GM12878 (cell line): Measurements from ENCODE around the gene PLCB4. TPM values are rescaled to one million over a fixed set of nuclear protein-coding genes. Genes with fewer than 3 reads are reported as not detected.

Experiments used
- ATAC-seq: fragments of 200-7000 bp; cut with Tn5 transposase; 3 replicates; pipeline ENCODE4 v1.9.1; 2020; ENCODE audit warnings: mild to moderate bottlenecking, moderate library complexity
- BruUV-seq: library from RNA; stranded (reverse); fragments of 400-500 nt; replicated peaks from 2 replicates; lab custom pipeline; 2021; lab: Mats Ljungman, UMichigan
- CTCF ChIA-PET: fragments of 300-600 bp; sonication (Branson Sonifier 250); formaldehyde crosslinking; extraction: SDS; loops from one replicate; lab custom pipeline; 2021; ENCODE audit warnings: inconsistent platforms; lab: Yijun Ruan, JAX
- POLR2A ChIA-PET: fragments of 350-600 bp; formaldehyde crosslinking; extraction: SDS; loops from one replicate; lab custom pipeline; 2021; ENCODE audit warnings: inconsistent platforms; lab: Charles Lee
- RAD21 ChIA-PET: fragments of 300-600 bp; sonication (Branson Sonifier 250); formaldehyde crosslinking; loops from one replicate; lab custom pipeline; 2023; ENCODE audit warnings: antibody characterized with exemption; ENCODE audit not compliant: unreplicated experiment; lab: Charles Lee
- SMC1A ChIA-PET: fragments of 300-600 bp; sonication (Branson Sonifier 250); formaldehyde crosslinking; loops from one replicate; lab custom pipeline; 2023; ENCODE audit not compliant: unreplicated experiment, uncharacterized antibody; lab: Charles Lee
- DNase-seq: peaks from one replicate; pipeline ENCODE4 v3.0.0-alpha.2; 2011; ENCODE audit warnings: low read depth, low spot score
- FAIRE-seq: peaks from 3 replicates; lab custom pipeline; 2011; peaks lifted over from hg19 to GRCh38; lab: Jason Lieb, UNC
- H2AFZ ChIP-seq: 2 replicates; pipeline ENCODE4 v1.6.0; 2011; ENCODE audit warnings: low read depth, low read length, control low read depth; ENCODE audit not compliant: control insufficient read depth
- H3K27ac ChIP-seq: 2 replicates; pipeline ENCODE4 v1.5.1; 2011; ENCODE audit warnings: control low read depth; ENCODE audit not compliant: control insufficient read depth, insufficient read depth
- H3K27me3 ChIP-seq, 2 experiments: replicated peaks in 1 of 2; 2 replicates each; pipeline versions ENCODE4 v1.6.0 to v1.6.1; 2011; ENCODE audit warnings: low read length in 1 of 2; ENCODE audit not compliant: control insufficient read depth in 2 of 2, insufficient read depth in 2 of 2
- H3K36me3 ChIP-seq, 2 experiments: 2 replicates each; pipeline ENCODE4 v1.5.1; 2011; ENCODE audit warnings: low read length in 1 of 2; ENCODE audit not compliant: control insufficient read depth in 2 of 2, insufficient read depth in 2 of 2
- H3K4me1 ChIP-seq: 2 replicates; pipeline ENCODE4 v1.6.1; 2011; ENCODE audit warnings: mild to moderate bottlenecking, low read length, moderate library complexity, mixed read lengths; ENCODE audit not compliant: control insufficient read depth, insufficient read depth
- H3K4me2 ChIP-seq: 2 replicates; pipeline ENCODE4 v1.6.0; 2011; ENCODE audit warnings: control low read depth; ENCODE audit not compliant: control insufficient read depth, insufficient read depth
- H3K4me3 ChIP-seq: fragments of 200-600 bp; sonication (generic); 2 replicates; pipeline ENCODE4 v1.5.1; 2016
- H3K79me2 ChIP-seq: 2 replicates; pipeline ENCODE4 v1.6.0; 2011; ENCODE audit warnings: low read length; ENCODE audit not compliant: control insufficient read depth, insufficient read depth
- H3K9ac ChIP-seq: 2 replicates; pipeline ENCODE4 v1.8.0; 2011; ENCODE audit warnings: low read length, control low read depth, mixed read lengths; ENCODE audit not compliant: control insufficient read depth, insufficient read depth
- H3K9me3 ChIP-seq: replicated peaks from 3 replicates; pipeline ENCODE4 v1.5.1; 2011; ENCODE audit warnings: mild to moderate bottlenecking, low read length; ENCODE audit not compliant: control insufficient read depth, insufficient read depth
- H4K20me1 ChIP-seq: 2 replicates; pipeline ENCODE4 v1.6.0; 2011; ENCODE audit not compliant: control insufficient read depth, insufficient read depth
- ASH2L ChIP-seq: fragments of 300-600, 200-600 bp; sonication (generic); IDR thresholded peaks from 2 replicates; pipeline ENCODE4 v1.6.1; 2017; ENCODE audit warnings: low read depth, mild to moderate bottlenecking, borderline replicate concordance
- EGR1 ChIP-seq, 2 experiments: IDR thresholded peaks; 1 replicate in 1 of 2; 2 replicates in 1 of 2; pipeline ENCODE4 v1.6.1; 2011 to 2012; ENCODE audit warnings: low read depth in 2 of 2, low read length in 2 of 2, borderline replicate concordance in 1 of 2, mild to moderate bottlenecking in 1 of 2, moderate library complexity in 1 of 2
- NFYB ChIP-seq: IDR thresholded peaks from 2 replicates; pipeline ENCODE4 v1.6.1; 2011; ENCODE audit warnings: low read depth, mild to moderate bottlenecking, low read length, improper control_type of control experiment, moderate library complexity; ENCODE audit not compliant: insufficient read depth
- POLR2AphosphoS2 ChIP-seq: IDR thresholded peaks from 2 replicates; pipeline ENCODE4 v1.6.1; 2011; ENCODE audit warnings: low read depth, mild to moderate bottlenecking, low read length, improper control_type of control experiment, moderate library complexity
- RBBP5 ChIP-seq: fragments of 200-600 bp; sonication (generic); conservative IDR thresholded peaks from 2 replicates; pipeline ENCODE4 v1.6.1; 2016
- WGBS: methylation state at CpG from one replicate; pipeline ENCODE4 v1.1.6; 2016; ENCODE audit warnings: low lambda C conversion rate; ENCODE audit not compliant: insufficient replicate concordance, insufficient coverage; ENCODE audit errors: missing lambda C conversion rate; 5-methylcytosine and 5-hydroxymethylcytosine counted together
- in situ Hi-C: fragments of 300-500 bp; cut with MboI; formaldehyde crosslinking; loops from 9 replicates; pipeline ENCODE4 v1.14.3; 2018; ENCODE audit warnings: mixed read lengths
- intact Hi-C: fragments of 100-400 bp; cut with micrococcal nuclease; formaldehyde crosslinking; loops from one replicate; pipeline ENCODE4 v1.14.2; 2022; ENCODE audit not compliant: unreplicated experiment
- polyA plus RNA-seq, 11 experiments: library from polyadenylated mRNA; depleted of rRNA in 4 of 11; unstranded in 6 of 11; stranded (reverse) in 5 of 11; fragments of >200 nt; fragmentation: Nextera tagmentation in 4 of 11; fragmentation: Illumina TruSeq in 1 of 11; extraction: Ambion mirVana in 4 of 11; extraction: Trizol in 1 of 11; gene quantifications; 1 replicate in 1 of 11; 2 replicates in 10 of 11; pipeline versions ENCODE4 v1.2.1 to v1.2.3, GENCODE V29; 2011 to 2016; ENCODE audit warnings: inconsistent platforms in 2 of 11, missing spikeins in 2 of 11, low read depth in 1 of 11
- total RNA-seq, 4 experiments: library from RNA; depleted of rRNA in 3 of 4; stranded (reverse); fragments of >200 nt in 3 of 4; fragmentation: Illumina TruSeq in 1 of 4; extraction: Trizol in 1 of 4; gene quantifications; 2 replicates each; pipeline versions ENCODE4 v1.2.1 to v1.2.3, GENCODE V29; 2013 to 2021
- TF ChIP-seq, protein P1 (sequence below): IDR thresholded peaks from 2 replicates; pipeline ENCODE4 v1.6.1; 2011; ENCODE audit warnings: low read depth, low read length, improper control_type of control experiment, borderline replicate concordance

Gene PLCB4
- total and polyA plus RNA-seq, 10 of the 15 experiments (the other 5 are each of a cell fraction or from before 2014, with no cell fraction given), result not detected

DNA sequence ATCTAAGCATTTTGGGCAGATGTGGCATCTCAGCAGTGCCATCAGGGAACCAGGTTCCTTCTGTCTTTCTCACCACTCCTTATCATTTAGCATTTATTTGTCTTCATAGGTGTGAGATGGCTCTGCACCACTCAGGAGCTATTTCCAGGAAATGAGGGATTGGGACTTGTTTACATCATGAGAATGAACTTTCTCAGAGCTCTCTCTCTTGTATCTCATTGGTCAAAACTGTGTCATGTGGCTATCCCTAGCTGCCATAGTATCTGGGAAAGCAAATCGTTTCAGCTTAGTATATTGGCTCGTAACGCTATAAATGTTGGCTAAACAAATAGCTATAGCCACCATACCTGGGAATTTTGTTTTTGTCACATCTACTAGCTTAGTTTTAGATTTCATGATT is 23.8 kb downstream of the PLCB4 start:
- DNase-seq, result no peak
- ChIA-PET RAD21 (no interaction called here), CTCF (interaction anchor here (1.0 kb wide), 1 partner anchor 315 kb away, joined by 3 read pairs; no protein-coding TSS in a partner anchor), POLR2A (no interaction called here), SMC1A (interaction anchor here (1.3 kb wide), 1 partner anchor 10 kb away, joined by 5 read pairs; no protein-coding TSS in a partner anchor)
- Histone ChIP-seq H3K36me3 (no peaks in the 10 kb centered on the region), H3K4me1 (no peaks in the 10 kb centered on the region), H3K79me2 (no peaks in the 10 kb centered on the region), H4K20me1 (no peaks in the 10 kb centered on the region), H3K27me3 (no peaks in the 10 kb centered on the region), H3K4me2 (no peak overlapping the region), H2AFZ (no peak overlapping the region), H3K9ac (no peak overlapping the region), H3K27ac (no peak overlapping the region), H3K4me3 (no peak overlapping the region), H3K9me3 (no peaks in the 10 kb centered on the region)
- WGBS, result 64% methylated on average over 3 of the region's 3 CpGs
- intact Hi-C loops, result no loop called here
- BruUV-seq, result no TSS peak
- in situ Hi-C loops, result no loop called here
- no peak for ATAC-seq
- no peak for FAIRE-seq
- TF ChIP-seq EGR1 (IDR thresholded peaks at IDR 0.05; ENCODE audit: borderline replicate concordance in 1 of 2, low read depth in 2 of 2, low read length in 2 of 2) (no peak), RBBP5 (no peak), NFYB (0 out of 2 replicates have a peak, but pooled peaks have one; percentile 13)

DNA sequence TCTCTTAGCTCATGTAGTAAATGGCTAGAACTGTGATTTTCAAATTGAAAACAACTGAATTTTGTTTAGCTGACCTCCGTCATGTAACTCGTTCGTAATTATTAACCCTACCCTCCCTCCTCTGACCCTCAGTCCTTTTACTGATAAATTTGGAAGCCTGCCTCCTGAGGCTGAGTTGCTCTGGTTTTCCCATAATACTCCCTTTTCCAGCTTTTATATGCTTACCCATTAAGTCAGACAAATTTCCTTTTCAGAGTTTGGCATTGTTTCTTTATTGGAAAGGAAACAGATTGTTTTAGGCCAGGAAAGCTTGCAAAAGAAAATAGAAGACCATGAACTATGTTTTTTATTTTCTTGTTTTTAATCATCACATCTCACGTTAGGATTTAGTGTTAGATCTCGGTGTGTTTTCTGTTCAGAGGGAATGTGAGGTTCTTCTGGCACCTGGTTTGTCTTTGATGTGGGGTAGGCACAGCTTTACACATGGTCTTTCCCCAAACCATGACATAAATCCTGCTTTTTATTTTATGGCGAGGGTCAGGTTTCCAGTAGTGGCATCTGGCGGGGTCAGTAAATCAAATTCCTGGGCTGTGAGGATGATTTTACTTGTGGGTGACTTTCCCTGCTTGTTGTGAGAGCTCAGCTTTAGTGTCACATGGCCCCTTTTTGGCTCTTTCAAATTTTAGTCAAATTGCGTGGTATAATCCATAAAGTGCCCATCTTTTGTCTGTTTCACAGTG is 24.5 kb downstream of the PLCB4 start:
- ChIA-PET RAD21 (no interaction called here), SMC1A (interaction anchor here (0.6 to 1.3 kb wide), 3 partner anchors 8 to 179 kb away, joined by 3 to 5 read pairs (median 3); no protein-coding TSS in a partner anchor), CTCF (interaction anchor here (1.0 kb wide), 1 partner anchor 314 kb away, joined by 3 read pairs; no protein-coding TSS in a partner anchor), POLR2A (no interaction called here)
- H3K79me2 ChIP-seq, result no peaks in the 10 kb centered on the region
- no peaks in the 10 kb centered on the region for H4K20me1 ChIP-seq
- no peak for FAIRE-seq
- H3K4me1 ChIP-seq, result no peaks in the 10 kb centered on the region
- intact Hi-C loops, result no loop called here
- H2AFZ ChIP-seq, result no peak overlapping the region
- no peaks in the 10 kb centered on the region for H3K9me3 ChIP-seq
- H3K36me3 ChIP-seq, result no peaks in the 10 kb centered on the region
- no peak overlapping the region for H3K27ac ChIP-seq
- DNase-seq, result no peak
- no peak for ATAC-seq
- H3K9ac ChIP-seq, result no peak overlapping the region
- TF ChIP-seq ASH2L, result no peak
- TF ChIP-seq, protein P1, sequence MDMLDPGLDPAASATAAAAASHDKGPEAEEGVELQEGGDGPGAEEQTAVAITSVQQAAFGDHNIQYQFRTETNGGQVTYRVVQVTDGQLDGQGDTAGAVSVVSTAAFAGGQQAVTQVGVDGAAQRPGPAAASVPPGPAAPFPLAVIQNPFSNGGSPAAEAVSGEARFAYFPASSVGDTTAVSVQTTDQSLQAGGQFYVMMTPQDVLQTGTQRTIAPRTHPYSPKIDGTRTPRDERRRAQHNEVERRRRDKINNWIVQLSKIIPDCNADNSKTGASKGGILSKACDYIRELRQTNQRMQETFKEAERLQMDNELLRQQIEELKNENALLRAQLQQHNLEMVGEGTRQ, result no peak
- TF ChIP-seq POLR2AphosphoS2, result no peak
- 19% methylated on average over 8 of the region's 8 CpGs for WGBS
- no TSS peak for BruUV-seq
- in situ Hi-C loops, result no loop called here
- H3K27me3 ChIP-seq, result no peaks in the 10 kb centered on the region
- H3K4me2 ChIP-seq, result no peak overlapping the region
- H3K4me3 ChIP-seq, result no peak overlapping the region
